GM13977 (cell line): ENCODE data around the gene PSMA2.

Experiments used
- DNase-seq: peaks from one replicate; pipeline ENCODE4 v3.0.0; 2012; ENCODE audit warnings: low spot score
- CTCF ChIP-seq: IDR thresholded peaks from 2 replicates; pipeline ENCODE4 v1.5.1; 2012; ENCODE audit warnings: mild to moderate bottlenecking, control low read depth; ENCODE audit not compliant: insufficient read depth; ENCODE audit errors: extremely low read depth, missing control alignments
- in situ Hi-C: fragments of 300-500 bp; cut with MboI; formaldehyde crosslinking; loops from one replicate; pipeline ENCODE4 v1.12.0; 2022; ENCODE audit warnings: low sequenced_read_pairs, low pct_unique_long_range_greater_than_20kb, mixed read lengths, inconsistent platforms; ENCODE audit not compliant: unreplicated experiment

The PSMA2 gene

DNA sequence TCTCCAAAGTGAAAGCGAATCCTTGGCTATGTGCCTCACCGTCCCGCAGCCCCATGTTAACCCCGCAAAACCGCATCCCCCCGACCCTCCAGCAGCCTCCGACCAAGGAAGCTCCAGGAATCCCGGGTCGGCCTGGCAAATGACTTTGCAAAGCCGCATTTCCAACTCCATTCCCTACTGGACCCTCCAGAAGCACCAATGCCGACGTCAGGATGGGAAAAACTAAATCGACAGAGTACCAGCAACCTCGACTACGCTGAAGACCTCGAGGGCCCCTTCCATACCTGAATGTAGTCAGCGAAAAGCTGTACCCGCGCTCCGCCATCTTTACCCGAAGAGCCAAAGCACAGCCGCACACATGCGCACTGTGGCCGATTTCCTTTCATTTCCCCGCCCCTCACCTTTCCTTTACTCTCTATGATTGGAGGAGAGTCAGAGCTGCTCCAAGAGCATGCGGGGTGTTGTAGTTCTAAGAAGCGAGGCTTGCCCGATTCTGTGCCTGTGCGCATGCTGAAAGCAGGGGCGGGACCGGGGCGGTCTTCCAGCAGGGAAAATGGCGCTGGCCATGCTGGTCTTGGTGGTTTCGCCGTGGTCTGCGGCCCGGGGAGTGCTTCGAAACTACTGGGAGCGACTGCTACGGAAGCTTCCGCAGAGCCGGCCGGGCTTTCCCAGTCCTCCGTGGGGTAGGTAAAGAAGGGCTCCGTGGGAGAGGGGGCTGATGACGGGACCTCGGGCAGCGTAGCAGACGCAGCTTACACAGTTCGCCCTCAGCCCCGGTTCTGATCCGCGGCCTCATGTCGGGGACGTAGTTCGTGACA lies at the start of gene PSMA2, which contains the start of gene MRPL32:
Gene PSMA2 (minus strand): TSS at position 341 of the 818 bp plus-strand sequence. CDS start 16 bp downstream, at position 325.
Gene MRPL32 (plus strand): TSS at position 543 of the 818 bp plus-strand sequence. CDS start 11 bp downstream, at position 554.
- TF ChIP-seq CTCF, result no peak
- in situ Hi-C loops, result loop anchor here (25.0 kb wide), 3 partner anchors 330 to 905 kb away; no protein-coding TSS in a partner anchor
- peak; percentile 90 for DNase-seq

DNA sequence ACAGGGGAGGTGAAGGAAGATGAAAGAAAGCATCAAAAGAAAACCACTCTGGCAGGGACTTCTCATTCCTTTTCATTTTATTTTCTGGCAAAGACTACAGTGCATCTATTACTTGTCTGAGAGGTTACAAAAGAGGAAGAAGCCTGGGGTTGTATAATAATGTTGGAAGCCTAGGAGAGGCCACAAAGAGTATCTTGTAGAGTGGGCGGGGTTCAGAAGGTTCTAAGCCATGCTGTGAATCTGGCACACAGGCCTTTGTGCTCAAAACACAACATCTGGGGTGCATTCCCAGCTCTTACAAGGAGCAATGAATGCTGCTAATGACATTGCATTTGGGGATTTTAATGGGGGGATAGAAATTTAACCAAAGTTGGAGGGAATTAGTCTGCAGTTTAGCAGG lies 49.6 kb upstream of the PSMA2 start:
- no peak for DNase-seq
- in situ Hi-C loops, result no loop called here
- TF ChIP-seq CTCF, result no peak

- DNase-seq, result no peak
- in situ Hi-C loops, result no loop called here
- TF ChIP-seq CTCF, result no peak
These were observed 48.5 kb upstream of the PSMA2 start for GRCh38 chr7:42980514-42980913.

- no peak for TF ChIP-seq CTCF
- DNase-seq, result no peak
- in situ Hi-C loops, result no loop called here
These were observed 48.1 kb upstream of the PSMA2 start for GRCh38 chr7:42980084-42980483.

- no peak for DNase-seq
- no peak for TF ChIP-seq CTCF
- in situ Hi-C loops, result no loop called here
These were observed 46.5 kb upstream of the PSMA2 start for GRCh38 chr7:42978496-42978895.

DNA sequence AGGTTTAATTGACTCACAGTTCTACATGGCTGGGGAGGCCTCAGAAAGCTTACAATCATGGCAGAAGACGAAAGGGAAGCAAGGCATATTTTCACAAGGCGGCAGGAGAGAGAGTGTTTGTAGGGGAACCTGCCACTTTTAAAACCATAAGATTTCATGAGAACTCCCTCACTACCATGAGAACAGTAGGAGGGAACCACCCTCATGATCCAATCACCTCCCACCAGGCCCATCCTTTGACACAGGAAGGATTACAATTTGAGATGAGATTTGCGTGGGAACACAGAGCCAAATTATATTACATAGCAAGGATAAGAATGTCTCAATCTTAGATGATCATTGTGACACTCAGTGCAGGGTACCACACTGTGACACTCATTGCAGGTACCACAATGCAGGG lies 44.4 kb upstream of the PSMA2 start:
- in situ Hi-C loops, result no loop called here
- no peak for DNase-seq
- TF ChIP-seq CTCF, result no peak
